ENCODE data around the gene NEGR1.
"Not testable (repeated sequence)": the region's sequence is repeated elsewhere in the genome, so short reads cannot be mapped to it uniquely, and the experiment has no call there.

The NEGR1 gene

DNA sequence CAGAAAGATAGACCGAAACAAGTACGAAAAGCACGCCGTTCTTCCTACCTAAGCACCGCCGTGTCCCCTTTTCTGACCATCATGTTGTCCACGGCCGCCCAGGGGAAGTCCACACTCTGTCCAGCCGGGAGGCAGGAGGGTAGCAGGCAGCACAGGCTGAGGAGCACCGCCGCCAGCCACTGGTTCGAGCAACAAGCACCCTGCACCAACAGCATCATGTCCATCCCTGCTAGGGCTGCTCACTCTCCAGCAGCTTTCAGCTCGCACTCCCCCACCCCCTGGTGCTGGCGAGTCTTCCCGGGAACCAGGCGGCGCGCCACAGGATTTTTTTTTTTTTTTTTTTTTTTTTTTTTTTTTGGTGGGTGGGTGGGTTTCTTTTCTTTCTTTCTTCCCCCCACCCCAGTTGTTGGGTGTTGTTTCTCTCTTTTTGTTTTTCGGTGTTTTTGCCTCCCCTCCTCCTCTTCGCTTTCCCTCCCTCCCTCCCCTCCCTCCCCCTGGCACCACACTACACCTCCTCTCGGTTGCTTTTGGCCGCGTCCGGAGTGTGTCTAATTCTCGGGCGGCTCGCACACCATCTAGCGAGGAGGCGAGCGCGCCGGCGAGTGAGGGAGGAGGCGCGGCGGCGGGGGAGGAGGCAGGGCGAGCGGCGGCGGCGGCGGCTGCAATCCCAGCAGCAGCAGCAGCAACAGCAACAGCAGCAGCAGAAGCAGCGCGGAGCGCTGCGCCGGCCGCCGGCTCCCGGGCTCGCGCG, at the start of gene NEGR1:
Gene NEGR1 (minus strand): TSS at position 269 of the 751 bp plus-strand sequence.
- DNase-seq = peak; percentile 62

- DNase-seq = no peak
Measured at GRCh38 chr1:72326494-72326893, 44.2 kb upstream of the NEGR1 start.

DNA sequence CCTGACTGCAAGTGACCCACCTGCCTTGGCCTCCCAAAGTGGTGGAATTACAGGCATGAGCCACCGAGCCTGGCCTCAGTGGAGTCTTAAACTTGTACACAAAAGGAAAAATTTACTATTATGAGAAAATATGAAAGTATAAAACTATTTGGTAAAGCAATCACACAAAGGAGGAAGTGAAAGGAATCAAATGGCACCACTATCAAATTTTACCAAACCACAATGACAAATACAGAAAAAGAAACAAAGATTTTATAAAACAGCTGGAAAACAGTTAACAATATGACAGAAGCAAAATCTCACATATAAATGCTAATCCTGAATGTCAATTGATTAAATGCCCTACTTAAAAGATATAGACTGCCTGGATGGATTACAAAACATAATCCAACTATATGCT, 42.1 kb upstream of the NEGR1 start:
- DNase-seq = no peak

GRCh38 chr1:72322910-72323309, 40.6 kb upstream of the NEGR1 start:
- DNase-seq = no peak

DNA sequence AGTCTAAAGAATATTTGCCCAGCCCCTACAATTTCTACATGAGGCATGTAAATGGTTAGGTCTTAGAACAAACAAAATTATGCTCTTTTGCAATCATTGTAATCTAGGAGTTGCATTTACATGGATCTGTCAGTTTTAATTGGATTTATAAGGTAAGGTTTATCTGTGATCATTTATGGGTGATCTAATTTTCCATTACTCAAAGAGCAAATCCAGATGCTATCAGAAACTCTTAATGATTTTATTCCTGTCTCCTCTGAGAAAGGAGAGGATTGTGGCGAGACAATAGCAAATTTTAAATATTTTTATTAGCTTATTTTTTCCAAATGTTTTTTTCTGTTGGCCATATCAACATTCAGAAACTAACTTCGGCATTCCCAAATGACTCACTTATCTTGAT, 14.2 kb upstream of the NEGR1 start:
- no peak for DNase-seq

DNA sequence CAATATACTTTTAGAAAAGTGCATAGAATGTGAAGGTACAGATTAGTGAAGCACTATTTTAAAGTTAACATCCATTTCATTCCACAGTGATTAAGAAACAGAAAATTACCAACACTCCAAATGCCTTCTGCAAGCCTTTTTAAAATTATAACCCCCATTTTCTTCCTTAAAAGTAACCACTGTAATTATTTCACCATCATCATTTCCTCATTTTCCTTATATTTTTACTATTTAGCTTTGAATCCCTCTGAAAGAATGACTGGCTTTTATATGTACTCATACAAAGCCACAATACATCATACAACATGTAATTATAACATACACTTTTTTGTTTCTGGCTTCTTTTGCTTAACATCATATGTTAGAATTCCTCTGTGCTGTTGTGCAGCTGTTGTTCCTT, 6.5 kb upstream of the NEGR1 start:
- DNase-seq = no peak

- DNase-seq = no peak
Measured at GRCh38 chr1:72286401-72286800, 4.1 kb upstream of the NEGR1 start.

GRCh38 chr1:72285074-72285425, 2.7 kb upstream of the NEGR1 start:
- no peak for DNase-seq

GRCh38 chr1:72284348-72285073, 2.2 kb upstream of the NEGR1 start:
- no peak for DNase-seq

- no peak for DNase-seq
Measured at GRCh38 chr1:72284084-72284347, 1.7 kb upstream of the NEGR1 start.

GRCh38 chr1:72283307-72284083, 1.2 kb upstream of the NEGR1 start:
- peak; percentile 12 for DNase-seq

DNA sequence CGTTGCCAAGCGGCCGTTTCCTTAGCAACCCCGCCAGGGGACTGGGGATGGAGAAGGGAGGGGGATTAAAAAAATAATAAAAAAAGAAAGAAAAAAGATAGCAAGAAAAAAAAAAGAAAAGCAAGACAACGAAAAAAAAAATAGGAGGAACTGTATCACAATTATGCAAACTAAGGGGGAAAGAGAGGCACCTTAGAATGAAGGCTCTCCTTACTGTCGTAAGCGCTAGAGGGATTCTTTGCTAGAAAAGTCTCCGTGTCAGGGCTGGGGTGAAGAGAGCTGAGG, 625 bp upstream of the NEGR1 start:
- no peak for DNase-seq

DNA sequence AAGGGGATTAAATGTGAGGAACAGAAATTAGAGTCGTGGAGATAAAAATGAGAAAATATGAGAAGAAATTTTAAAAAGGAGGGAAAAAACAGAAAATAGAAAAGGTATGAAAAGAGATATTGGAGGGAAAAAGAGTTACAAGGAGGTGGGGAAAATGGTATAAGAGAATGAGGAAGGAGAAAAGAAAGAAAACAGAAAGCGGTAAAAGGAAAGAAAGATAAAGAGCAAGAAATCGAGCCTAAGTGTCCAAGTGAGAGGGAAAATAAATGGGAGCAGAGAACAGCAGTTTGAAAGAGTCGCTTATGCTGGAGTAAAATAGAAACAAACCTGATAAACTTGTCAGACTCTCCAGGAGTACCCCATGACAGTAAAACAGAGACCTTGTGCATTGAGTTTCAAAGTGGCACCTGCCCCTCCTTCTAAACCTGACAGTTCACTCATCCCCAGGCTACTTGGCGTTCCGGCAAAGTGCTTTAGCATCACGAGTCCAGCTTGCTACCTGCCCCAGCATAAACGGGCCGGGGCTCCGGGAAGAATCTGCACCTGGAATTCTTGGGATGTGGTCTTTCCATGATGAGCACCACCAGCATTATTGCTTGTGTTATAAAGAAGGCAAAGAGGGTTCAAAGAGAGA, 585 bp downstream of the NEGR1 start:
- DNase-seq = no peak

GRCh38 chr1:72281144-72281543, 1.2 kb downstream of the NEGR1 start:
- DNase-seq = no peak

GRCh38 chr1:72280711-72281110, 1.6 kb downstream of the NEGR1 start:
- DNase-seq = no peak

DNA sequence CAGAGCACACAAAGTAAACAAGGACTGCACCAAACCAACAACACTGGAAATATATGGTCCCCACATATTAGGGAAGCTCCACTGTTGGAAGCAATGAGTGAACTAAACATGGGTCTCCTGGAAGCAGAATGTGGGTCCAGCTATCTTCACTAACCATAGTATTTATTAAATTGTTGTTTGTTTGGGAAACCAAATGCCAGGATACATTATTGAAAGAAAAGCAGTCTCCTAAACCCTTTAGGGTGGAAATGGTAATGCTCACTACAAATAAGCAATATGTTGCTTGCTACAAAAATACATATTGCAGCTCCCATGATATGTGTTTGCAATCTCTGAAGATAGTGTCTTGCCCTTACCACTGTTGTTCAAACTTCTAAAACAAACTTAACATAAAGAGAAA, 2.2 kb downstream of the NEGR1 start:
- no peak for DNase-seq

DNA sequence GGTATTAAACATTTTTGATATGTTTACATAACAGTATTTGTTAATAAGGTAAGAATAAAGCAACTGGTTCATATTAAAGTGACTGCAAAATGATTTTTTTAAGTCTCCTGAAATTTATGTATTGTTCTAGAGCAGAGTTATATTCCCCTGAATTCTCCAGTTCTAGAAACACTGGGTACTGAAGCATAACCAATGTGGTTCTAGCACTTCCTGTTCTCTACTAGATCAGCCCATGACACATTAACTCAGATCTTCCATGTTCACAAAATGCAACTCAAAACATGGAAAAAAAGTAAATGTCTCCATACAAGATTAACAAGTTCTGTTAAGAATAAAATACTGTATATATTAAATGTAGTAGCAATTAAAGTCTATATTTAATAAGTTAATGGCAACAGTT, 3.9 kb downstream of the NEGR1 start:
- no peak for DNase-seq

DNA sequence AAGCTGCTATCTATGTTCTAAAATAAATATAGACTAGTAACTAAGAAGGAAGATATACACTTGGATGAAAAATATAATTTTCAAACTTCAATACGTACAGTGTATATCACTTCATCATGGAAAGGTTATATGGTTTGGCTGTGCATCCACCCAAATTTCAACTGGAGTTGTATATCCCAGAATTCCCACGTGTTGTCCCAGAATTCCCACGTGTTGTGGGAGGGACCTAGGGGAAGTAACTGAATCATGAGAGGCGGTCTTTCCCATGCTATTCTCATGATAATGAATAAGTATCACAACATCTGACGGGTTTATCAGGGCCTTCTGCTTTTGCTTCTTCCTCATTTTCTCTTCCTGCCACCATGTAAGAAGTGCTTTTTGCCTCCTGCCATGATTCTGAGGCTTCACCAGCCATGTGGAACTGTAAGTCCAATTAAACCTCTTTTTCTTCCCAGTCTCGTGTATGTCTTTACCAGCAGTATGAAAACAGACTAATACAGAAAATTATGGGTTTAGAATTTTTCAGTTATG, 10.7 kb downstream of the NEGR1 start:
- DNase-seq = no peak

DNA sequence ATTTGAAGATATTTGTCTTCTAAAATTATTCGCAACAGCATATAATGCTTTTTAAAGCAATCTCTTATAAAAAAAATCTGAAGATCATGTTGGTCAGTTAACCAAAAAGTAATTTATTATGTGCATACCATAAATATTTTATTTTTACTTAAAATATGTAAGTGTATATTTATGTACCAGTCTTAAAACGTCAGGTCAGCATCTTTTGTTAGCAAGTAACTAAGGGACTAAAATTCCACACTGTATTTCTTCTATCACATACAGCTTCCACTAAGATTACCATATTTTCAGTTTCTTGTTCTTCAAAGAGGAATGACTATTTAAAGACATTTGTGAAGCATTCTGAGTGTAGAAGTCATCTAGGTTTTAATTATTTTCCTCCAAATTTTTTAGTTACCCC, 19.6 kb downstream of the NEGR1 start:
- DNase-seq = no peak

- no peak for DNase-seq
Measured at GRCh38 chr1:72253132-72253531, 29.2 kb downstream of the NEGR1 start.

DNA sequence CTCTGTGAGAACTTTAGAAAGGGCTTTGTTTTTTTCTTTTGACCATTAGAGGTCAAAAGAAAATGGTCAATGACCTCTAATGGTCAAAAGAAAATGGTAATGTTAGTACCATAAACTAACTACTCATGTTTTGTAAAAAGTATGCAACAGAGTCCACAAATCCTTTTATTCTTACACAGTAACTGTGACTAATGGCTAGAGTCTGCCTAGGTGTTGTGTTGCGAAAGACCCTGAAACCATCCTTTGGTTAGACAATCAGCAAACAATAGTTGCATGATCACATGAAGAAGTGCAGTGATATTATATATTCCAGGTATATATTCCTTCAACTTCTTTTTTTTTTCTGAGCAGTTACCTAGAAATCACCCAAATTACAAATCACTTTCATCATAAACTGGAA, 40.9 kb downstream of the NEGR1 start:
- DNase-seq = no peak

- DNase-seq = not testable (repeated sequence)
Measured at GRCh38 chr1:72235931-72236330, 46.4 kb downstream of the NEGR1 start.

GRCh38 chr1:72235062-72235461, 47.3 kb downstream of the NEGR1 start:
- DNase-seq = no peak

DNA sequence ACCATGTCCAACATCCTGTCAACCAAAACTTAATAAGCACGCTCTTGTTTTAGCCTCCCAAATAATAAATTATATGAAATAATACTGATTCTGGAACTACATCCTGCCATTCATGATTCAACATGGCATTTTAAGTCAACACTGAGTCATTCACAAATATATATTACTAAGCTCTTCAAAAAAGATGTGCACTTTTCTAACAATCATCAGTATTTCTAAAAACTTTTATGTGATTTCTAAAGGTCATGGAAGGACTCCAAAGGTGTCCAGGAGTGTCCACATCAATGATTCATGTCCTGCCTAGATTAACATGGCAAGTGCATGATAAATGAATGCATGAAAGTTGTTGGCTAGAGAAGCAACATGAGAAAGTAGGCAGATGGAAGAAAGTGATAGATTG, 51.6 kb downstream of the NEGR1 start:
- no peak for DNase-seq

Measured in CD4-positive, alpha-beta T cell treated with Interleukin-21 for 1 hour (primary cell).